GM18508 (cell line): ENCODE measurements around the gene TMEM185B.
"Not testable (repeated sequence)": the region's sequence is repeated elsewhere in the genome, so short reads cannot be mapped to it uniquely, and the experiment has no call there.

ENCODE experiments used
- ATAC-seq: cut with Tn5 transposase; IDR thresholded peaks from one replicate; pipeline ENCODE4 v1.9.1; 2021; ENCODE audit warnings: moderate number of reproducible peaks; ENCODE audit not compliant: insufficient read depth, unreplicated experiment

The TMEM185B gene

DNA sequence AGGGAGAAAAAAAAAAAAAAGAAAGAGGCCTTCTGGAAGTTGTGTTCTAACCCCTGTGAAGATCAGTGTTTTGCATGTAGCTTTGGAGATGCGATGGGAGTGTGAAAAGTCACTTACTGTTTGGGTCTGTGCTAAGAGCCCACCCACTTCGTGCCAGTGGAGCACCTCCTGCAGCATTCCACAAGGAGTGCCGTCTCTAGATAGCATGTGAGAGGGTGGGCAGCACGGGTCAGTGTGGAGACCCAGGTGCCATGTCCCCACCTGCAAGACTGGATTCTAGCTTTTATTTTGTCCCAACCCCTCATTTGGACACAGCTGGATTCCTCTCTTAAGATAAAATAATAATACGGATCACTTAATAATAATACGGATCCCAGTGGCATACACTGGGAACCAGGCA, 12.5 kb upstream of the TMEM185B start:
- no peak for ATAC-seq

DNA sequence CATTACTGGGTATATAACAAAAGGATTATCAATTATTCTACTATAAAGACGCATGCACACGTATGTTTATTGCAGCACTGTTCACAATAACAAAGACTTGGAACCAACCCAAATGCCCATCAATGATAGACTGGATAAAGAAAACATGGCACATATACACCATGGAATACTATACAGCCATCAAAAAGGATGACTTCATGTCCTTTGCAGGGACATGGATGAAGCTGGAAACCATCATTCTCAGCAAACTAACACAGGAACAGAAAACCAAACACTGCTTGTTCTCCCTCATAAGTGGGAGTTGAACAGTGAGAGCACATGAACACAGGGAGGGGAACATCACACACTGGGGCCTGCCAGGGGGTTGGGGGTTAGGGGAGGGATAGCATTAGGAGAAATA, 12.0 kb upstream of the TMEM185B start:
- ATAC-seq = not testable (repeated sequence)

DNA sequence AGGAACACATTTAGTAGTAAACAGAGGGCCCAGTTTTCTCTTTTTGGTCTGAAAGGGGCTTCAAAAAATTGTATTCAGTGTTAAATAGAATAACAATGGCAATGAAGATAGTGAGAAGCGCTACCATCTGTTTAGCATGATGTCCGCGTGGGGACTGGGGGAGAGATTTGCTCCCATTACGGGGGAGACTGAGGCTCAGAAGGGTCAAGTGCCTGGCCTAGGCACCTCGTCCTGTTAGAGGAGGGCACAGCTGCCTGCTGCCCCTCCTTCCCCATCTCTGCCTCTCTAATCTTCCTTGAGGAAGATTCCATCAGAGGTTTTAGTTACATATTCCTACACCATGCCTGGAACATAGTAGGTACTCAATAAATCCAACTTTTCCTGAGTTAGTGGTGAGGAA, 10.1 kb upstream of the TMEM185B start:
- ATAC-seq = no peak

DNA sequence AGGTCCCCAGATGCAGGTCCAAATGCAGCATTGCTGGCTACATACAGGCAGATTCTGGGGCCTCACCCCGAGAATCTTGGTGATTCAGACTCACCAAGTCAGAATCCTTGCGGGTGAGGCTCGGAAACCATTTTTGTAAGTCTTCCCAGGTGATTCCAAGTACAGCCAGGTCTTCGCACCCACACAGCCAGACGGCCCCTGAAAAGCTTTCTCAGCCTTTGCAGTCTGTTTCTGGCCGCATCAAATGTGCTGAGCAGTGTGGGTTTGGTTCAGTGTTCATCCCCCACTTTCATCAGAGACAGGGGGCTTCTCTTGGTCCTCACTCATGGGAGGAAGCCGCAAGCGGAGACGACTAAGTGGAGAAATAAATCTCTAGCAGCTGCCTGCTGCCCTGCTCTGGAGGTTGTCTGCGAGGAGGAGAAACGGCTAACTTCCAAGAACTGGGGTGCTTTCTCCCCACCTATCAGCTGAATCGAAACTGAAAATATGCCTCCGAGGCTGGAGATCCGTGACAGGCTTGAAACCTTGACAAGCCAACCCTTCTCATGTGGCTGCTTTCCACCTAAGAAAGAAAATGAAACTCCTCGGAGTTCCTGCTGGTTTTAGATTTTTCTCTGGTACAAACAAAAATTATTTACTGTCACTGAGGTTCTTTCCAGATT, 8.9 kb upstream of the TMEM185B start:
- peak; percentile 77 for ATAC-seq

DNA sequence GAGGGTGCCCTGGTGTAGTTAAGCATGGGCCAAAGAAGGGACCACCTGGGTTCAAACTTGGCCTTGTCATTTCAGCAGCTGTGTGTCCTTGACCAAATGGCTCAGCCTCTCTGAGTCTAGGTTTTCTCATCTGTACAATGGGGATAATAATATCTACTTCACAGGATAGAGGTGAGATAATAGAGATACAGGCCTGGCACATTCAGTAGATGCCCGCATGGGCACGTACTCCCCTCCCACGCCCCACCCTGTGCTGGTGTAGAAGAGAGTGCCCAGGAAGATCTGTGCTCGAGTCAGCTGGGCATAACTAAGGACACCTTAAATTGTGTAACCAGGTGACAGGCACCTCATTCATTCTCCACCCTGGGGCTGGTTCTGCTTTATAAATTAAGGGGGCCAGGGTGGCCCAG, 8.4 kb upstream of the TMEM185B start:
- ATAC-seq = peak; percentile 14

DNA sequence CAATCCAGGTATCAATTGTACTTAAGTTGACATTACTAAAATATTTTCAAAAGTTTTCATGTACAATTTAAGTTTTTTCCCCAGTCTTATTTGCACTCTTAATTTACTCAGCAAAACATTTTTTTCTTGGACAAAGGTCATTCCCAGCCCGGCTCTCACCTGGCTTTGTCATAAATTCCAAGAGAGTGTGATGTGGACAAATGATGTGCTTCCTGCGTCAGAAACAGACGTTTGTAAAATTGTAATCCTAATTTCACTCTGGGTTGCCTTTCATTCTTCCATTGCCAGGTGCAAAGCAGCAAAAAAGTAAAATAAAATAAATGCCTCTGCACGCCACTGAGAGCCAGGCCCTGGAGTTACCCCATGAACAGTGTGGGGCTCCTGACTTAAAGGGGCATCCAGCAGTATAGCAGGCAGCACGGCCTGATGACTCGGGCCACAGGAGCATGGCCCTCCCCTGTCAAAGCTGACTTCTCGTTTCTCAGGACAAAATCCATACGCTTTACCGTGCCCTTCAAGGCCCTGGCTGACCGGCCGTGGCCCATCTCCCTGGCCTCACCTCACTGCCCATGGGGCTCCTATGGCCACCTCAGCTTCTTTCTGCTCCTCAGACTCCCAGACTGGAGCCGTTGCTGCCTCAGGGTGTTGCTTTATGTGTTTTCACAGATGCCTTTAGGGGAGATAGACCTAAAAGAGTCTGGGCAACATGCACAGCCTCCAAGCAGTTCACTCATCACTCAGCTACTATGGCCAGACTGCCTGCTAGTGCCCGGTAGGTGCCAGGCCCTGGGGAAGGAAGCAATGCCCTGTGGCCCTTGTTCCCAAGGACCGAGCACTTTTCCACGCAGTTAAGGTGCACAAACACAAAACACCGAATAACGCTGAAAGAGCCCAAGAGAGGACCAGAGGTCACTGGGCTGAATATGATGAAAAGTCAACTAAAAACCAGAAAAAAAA, 7.6 kb upstream of the TMEM185B start:
- no peak for ATAC-seq

DNA sequence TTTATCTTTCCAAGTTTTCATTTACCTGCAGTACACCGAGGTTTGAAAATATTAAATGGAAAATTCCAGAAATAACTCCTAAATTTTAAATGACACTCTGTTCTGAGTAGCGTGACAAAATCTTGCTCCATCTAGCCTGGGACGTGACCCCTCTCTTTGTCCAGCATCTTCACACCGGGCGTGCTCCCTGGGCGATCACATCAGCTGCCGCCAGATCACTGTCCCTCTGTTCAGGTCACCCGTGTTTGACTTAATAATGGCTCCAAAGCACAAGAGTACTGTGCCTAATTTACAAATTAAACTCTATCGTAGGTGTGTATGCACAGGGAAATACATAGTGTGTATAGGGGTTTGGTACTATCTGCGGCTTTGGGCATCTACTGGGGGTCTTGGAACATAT, 6.1 kb upstream of the TMEM185B start:
- ATAC-seq = no peak

DNA sequence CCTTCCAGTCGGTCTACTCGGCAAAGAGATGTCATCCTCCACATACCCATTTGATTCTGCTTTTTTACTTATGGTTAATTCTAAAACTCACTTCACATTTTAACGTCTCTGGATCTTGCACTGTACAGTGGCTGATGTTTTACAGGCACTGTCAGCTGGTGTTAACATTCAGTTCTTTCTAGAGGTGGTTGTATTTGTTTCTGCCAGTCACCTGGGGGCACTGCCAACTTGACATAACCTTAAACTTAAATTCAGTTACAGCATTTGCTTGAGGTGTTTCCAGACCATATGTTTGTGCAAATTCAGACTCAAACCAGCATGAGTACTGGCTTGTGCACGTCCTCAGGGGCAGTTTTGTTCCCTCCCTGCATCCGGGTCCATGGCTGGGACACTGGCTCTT, 5.3 kb upstream of the TMEM185B start:
- ATAC-seq = no peak

DNA sequence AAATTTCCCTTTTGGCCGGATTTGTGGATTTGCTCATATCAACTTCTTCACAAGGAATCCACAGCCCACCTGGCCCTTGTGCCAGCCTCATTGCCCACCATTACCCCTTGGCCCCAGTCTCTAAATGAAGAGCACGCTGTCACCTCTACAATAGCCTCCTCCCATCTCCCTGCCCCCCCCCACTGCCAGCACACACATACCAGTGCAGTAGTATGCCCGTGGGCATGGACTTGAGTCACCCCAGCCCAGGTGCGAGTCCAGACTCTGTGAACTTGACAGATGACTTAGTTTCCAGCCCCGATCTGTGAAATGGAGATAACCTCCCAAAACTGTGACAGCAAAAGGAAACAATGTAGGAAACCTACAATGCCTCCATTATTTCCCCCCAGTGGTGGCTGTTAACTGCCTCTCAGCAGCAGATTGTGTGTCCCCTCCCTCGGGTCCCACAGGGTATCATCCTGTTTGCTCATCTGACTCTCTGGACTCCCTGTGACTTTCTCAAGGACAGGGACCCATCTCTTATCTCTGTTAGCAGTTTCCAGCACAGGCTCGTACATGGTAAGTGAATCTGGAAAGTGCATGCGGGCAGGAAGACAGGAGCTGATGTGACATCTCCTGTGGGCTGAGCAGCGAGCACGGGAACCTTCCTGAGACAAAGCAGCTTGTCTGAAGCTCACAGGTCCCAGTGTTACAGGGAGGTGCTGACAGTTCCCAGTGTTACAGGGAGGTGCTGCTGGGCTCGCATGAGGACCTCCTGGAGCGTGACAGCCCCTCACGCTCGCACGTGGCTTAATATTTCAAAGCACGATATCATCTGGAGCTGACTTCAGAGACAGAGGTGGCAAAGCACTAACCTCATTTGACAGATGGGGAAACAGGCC, 4.2 kb upstream of the TMEM185B start:
- no peak for ATAC-seq

DNA sequence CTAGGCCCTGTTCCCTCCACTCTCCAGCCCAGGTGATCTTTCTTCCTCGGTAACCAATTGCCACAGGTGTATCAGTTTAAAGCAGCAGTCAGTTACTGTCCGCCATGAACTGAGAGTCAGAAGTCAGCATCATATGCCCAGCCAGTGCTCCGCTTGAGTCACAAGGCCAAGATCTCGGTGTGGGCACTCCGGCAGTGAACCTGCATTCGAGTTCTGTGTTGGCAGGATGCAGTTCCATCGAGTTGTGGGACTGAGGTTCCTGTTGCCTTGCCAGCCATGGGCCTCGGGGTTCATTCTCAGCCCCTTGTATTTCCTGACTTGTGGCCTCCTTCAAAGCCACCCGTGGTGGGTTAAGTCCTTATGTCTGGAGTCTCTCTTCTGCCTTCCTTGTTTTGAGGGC, 3.1 kb upstream of the TMEM185B start:
- ATAC-seq = no peak

DNA sequence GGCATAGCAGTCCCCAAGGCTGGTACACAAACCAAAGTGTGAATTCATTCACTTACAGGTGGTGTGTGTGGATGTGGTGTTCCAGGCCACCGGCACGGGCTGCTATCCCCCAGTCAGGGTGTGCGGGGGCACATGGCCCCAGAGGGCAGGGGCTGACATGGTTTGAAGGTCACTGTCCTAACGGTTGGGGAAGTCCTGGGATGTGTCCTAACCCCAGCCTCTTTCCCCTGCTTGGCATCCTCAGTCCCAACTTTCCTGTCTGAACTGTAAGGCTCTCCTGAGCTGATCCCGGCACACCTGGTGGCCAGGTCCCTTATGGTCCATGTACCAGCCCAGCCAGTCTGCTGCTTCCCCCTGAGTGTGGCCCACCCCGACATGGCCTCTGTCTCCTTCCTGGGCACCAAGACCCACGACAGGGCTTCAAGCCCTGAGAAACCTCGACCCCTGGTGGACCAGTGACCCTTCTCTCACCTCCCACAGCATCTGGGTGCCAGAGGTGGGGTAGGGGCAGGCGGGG, 2.4 kb upstream of the TMEM185B start:
- ATAC-seq = no peak

DNA sequence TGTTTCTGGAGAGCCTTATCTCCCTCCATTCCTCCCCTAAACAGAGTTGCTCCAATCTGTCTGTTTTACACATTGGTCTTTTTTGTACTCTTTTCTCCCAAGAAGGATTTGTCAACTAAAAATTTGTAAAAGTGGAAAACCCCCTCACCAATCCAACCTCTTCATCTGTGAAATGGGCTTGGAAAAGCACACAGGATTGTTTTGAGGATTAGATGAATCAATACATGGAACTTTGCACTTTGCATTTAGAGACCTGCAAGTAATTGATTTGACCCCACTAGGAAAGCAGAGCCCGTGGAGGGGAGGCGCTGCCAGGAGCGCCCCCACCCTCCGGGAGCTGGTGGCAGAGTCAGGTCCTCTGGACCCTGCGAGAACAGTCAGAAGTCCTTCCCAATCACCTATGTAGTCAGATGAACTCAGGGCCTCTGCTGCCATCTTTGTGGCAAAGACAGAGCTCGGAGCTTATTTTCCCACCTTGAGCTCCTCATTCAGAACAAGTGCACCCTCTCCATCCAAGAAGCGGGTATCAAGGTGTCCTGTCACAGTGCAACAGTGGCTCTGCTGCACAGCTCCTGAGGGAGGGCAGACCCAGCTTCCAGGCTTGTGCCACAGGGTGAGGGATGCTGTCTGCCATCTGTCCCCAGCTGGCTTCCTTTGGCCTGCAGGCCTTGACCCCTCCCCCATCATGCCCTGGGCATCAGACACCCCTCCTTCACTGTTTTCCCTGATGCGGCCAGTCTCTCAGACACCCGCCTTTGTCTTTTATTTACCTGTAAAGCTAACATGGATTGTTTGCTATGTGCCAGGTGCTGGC, 1.7 kb upstream of the TMEM185B start:
- ATAC-seq = no peak

DNA sequence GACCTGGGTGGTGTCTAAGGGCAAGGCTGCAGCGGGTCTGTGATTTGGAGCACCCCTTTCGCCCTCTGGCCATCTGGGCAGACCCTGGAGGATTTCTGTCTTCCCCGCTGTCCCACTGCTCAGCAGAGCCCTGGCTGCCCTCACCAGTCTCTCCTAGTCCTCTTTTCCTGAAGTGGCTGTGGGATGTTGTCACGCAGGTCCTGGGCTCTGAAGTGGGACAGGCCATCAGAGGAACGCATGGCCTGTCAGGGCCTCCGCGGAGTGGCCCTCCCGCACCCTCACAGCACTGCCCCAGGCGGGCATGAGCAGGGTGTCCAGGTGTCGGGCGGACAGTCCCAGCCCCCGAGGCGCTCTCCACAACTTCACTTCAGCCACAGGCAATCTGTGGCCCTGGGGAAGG, 1.1 kb upstream of the TMEM185B start:
- ATAC-seq = no peak

DNA sequence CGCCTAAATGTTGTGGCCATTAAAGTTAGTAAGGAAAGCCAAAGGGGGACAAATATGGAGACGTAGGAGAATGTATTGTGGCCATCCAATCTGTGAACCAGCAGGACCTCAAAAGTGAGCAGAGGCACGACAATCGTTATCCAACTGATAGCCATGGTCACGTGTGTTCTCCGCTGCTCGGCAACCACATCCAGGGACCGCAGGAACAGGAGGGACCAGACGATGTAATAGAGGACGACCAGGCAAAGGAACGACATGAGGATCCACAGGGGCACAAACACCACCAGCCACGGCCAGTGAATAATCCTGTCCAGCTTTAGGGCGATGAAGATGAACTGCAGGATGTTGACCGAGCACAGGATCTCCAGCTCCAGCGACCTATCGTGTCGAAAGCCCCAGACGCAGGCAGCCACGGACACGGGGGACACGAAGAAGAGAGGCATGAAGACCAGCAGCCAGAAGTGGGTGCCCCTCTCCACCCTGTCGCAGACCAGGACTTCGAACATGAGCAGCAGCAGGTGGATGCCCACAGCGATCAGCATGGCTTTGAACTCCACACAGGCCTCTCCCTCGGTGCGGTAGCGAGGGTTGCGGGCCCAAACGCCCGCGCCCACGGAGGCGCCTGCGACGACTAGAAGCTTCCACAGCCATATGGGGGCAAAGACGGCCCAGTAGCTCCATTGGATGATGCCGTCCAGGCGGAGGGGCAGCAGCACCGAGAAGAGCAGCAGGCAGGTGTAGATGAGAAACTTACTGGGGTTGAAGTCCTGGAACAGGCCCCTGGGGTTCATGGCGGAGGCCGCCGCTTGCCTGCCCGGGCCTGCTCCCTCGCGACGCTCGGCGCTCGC, 790 bp downstream of the TMEM185B start:
- no peak for ATAC-seq

DNA sequence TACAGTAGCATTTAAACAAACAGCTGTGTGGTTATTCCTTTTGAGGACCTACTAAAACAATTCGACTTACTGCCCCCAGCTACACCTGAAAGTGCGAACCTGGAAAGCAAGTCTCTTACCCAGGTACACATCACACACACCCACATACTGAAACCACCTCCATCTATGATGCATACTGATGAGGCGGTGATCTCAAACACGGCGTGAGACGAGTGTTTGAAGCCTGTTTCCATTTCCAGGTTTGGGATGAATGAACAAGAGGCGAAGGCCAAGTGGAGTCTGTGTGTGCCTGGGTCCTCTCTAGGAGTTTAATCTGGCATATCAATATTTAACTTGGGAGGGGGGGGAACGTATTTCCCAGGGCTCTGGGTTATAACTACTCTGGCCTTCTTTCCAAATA, 1.6 kb downstream of the TMEM185B start:
- ATAC-seq = no peak

DNA sequence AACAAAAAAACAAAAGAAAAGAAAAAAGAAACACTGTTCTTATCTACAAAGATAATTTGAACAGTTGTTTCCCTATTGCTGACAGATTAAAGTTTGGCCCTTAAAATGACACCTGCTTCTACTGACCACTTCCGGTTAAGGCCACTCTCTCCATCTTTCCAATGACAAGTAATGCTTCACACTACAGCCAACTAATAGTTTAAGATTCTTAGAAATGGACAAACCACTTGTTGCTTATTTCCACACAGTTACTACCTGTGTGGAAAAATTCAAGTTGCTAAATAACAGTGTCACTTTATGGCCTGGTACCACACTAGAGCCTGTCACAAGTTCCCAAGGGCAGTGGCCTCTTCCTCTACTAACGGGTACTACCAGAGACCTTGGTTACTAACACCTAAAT, 2.4 kb downstream of the TMEM185B start:
- no peak for ATAC-seq

DNA sequence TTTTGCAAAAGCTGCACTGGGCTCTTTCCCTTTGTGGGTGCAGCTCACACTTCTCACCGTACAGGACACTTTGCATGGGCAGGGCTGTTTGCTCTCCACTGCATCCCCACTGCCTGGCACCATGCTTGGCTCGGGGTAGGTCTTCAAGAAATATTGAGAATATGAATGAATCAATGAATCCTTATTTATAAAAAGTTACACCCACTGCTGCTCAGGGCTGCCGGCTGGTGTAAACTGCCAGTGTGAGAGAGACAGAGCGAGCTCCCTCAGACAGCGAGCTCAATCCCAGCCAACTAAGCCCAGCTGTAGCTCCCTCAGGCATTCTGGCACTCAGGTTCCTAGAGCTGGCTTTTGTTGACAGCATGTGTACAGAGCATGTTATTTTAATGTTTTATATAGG, 3.4 kb downstream of the TMEM185B start:
- ATAC-seq = no peak

DNA sequence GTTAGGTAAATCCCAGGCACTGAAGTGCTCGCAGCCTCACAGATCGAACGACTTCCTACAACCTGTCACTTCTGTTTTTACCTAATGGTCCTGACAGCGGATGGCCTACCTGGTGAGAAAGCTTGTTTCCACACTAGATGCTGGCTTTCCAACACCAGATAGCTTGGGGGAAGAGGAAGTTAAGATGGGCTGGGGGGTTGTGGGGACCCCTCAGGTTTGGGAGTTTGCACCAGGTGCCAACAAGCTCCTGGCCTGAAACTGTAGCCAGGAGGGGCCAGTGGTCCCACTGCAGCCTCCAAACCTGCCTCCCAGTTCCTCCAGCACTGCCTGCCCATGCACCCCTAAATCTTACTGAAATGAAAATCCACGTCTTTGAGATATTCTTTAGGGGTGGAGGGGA, 3.9 kb downstream of the TMEM185B start:
- ATAC-seq = no peak

DNA sequence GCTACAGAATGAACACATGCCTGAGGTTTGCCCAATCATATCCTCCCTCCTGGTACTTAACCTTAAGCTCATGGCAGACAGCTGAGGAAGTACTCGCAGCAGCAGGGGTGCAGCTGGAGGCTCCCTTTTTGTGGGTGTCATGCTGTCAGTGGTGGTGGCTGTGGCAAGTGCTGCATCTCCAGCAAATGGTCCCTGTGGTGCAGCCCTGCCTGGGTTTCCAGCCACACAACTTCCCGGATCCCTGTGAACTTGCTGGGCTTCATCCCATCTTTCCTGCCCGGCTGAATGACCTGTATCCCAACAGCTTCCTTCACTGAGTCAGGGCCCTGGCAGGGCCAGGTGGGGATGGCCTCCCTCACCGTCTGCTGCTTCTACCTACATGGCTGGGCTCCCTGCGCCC, 5.0 kb downstream of the TMEM185B start:
- ATAC-seq = no peak
